Endothelial cell of hepatic sinusoid (primary cell): ENCODE data around the gene SLC10A7.

Experiments used
- in situ Hi-C: cut with HindIII; loops from 2 replicates; pipeline ENCODE4 v1.10.0; 2017; ENCODE audit warnings: low sequenced_read_pairs

The SLC10A7 gene

DNA sequence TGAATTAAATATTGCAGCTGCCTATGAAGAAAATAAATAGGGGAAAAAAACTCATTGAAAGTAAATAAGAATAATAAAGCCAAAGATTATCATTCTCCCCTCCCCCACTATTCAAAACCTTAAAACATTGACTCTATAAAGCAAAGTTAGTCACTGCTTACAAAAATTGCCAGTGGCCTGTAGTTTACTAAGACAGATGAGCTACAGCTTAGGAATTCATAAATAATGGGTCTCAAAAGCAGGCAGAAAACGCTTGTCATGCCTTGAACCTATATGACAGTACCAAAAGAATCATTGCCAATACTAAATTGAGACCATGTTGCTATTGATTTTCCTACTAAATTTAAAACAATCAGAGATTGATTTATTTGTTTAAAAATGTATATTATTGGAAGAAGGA lies 78.9 kb downstream of the SLC10A7 start:
- in situ Hi-C loops = no loop called here

DNA sequence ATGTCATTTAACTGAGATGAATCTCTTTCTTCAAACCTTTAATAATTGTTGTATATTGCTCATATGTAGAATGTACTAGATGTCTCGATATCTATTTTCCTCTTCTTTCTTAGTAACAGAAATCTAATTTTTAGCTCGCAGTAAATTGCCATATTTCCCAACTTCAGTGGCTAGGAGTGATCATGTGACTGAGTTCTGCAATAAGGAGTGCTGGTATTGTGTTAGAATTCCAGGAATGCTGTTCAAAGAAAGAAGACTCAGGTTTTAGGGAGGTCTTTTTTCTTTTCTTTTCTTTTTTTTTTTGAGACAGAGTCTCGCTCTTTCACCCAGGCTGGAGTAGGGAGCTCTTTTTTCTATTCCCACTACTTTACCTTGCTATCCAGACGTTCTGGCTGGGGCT lies 81.7 kb downstream of the SLC10A7 start:
- in situ Hi-C loops = no loop called here

DNA sequence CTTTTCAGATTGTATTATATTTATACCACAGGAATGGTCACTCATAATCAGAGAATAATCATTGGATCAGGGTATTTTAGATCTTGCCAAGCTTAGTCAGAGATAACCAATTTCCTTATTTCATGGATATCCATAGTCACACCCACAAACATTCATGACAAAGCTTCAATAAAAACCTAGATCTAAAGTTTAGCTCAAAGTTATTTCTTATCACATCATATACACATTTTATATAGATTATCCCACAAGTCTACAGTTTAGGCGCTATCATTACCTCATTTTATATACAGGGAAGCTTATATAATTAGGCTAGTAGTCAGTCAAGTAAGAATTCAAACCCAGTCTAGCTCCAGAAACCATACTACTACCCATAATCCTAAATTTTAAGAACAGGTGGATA lies 82.3 kb downstream of the SLC10A7 start:
- in situ Hi-C loops = no loop called here

DNA sequence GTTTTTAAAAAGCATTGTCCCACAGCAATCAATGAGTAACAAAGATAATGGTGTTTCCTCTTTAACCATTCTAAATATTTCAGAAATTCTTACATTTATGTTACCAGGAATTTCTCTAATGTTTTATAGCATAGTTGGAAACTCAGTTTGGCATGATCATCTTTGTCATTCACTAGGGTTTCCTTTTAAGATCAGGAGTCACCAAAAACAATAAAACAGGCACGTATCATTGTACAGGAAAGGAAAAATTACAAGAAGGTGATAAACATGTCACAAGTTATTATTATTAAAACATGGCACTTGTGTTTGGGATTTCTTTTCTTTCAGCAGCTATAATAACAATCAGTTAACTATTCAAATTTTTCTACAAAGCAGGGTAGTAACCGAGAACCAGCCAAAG lies 84.0 kb downstream of the SLC10A7 start:
- in situ Hi-C loops = no loop called here

DNA sequence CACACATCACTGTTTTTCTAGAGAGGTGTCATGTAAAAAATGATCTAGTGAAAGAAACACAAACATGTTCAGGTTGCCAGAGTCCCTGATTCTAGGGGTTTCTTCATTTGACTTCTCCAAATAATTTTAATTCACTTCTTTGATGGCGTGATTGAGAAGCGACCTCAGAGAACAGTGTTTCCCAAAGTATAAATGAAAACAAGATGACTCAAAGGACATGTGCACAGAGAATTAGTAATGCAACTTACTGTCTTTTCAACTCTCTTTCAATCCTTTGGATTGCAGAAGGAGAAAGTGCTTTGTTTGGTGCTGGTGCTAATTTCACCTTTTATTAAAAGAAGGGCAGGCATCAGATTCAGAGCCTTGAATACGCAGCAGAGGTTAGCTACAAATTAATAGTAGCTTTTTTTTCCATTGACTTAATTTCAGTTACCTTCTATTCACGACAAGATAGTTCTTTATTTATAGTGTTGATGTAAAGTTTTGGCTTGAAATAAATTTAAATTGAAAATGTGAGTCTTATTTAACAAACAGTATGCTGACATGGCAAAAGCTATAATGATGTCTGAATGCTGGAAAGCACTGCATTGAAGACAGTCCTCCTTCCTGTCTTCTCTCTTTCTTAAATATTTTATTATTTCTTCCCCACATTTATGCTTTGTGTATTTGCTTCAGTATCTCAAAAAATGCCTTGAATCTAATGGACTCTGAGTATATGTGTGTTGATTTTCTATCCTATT lies 85.1 kb downstream of the SLC10A7 start:
- in situ Hi-C loops = no loop called here

DNA sequence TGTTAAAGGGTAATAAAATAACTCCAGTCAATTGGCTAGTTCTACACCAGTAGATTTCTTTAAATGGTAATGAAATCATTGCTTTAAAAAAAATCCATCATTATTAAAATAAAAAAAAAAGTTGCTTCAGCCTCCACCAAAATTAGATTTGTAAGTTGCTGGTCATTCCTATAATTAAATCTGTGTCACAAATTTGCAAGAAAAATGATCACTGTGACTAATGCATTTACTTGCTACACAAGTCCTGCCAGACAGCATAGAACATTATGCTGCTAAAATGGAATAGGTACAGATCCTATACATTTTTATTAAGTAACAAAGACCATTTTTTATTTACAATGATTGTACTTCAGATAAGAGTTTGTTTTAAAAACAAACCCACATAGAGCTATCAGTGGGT lies 85.8 kb downstream of the SLC10A7 start:
- in situ Hi-C loops = no loop called here

DNA sequence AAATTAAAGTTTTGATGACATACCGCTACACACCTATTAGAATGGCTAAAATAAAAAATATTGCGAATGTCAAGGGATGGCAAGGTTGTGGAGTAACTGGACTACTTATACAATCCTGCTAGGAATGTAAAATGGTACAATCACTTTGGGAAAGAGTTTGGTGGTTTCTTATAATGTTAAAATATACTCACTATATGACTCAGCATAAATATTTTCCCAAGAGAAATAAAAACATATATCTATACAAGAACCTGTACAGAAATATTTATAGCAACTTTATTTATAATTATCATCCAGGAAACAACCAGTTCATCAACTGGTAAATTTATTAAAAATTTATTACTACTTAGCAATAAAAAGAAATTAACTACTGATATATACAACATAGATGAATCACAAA lies 89.7 kb downstream of the SLC10A7 start:
- in situ Hi-C loops = no loop called here

DNA sequence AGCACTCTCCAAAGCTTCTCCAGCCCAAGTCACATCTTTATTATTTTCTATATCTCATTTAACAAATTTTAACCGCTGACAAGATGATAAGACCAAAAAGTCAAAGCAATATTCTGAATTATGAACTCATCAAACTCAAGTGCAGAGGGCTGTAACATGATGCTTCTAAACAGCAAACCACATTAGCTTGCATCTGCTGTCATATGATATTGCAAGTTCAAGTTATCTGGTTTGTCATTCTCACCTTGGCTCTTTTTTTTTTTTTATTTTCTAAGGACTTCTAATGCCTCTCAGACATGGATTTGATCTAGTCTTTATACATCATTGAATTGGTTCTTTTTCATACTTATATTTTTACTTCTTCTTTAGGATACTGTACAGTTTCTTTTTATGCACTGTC lies 93.4 kb downstream of the SLC10A7 start:
- in situ Hi-C loops = no loop called here

DNA sequence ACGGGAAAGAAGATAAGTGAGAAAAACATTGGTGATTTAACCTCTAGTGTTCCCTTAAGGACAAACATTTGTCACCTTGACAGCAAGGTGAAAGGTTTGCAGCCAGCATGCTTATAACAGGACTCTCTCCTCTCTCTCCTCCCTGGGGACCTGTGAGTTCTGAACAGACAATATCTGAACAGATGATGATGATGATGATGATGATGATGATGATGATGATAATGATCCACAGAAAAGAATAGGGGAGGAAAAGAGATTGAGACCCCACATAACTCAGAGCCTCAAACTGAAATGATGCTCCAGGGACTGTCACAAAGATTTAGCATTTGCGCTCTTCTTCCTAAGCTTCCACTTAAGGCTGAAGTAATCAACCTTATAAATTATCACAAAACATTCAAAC lies 103.9 kb downstream of the SLC10A7 start:
- in situ Hi-C loops = no loop called here

DNA sequence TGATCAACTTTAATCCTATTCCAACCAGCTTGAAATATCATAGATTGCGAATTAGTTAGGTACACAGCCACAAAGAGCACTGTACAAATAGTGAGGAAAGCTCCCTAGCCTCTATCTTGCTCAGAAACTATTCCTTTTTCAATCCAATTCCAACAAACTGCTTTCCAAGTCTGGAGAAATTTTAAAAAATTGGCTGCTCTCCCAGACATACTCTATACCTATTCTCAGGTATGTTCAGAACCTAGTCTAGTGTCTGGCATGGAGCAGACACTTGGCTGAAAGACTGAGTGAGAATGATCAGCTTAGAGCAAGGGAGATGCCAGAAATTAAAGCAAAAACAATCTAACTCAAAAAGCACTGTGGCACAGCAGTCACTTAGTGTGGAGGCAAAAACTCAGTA lies 105.9 kb downstream of the SLC10A7 start:
- in situ Hi-C loops = no loop called here

DNA sequence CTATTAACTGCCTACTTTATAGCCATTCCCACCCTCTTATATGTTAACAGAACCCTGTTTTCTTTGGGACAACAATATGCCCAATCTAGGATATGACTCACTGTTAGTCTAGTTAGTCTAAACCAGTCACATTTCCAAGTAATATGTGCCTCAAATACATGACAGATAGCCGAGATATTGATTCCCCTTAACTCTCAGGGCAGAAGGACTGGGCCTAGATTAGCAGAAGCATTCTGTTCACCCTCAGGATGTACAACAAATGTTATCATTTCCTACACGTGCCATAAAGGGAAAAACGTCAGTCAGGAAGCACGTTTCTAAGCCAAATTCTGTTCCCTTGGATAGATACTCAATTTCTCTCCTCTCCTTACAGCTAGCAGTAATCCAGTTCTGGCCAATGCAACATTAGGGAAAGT lies 114.1 kb downstream of the SLC10A7 start:
- in situ Hi-C loops = no loop called here

DNA sequence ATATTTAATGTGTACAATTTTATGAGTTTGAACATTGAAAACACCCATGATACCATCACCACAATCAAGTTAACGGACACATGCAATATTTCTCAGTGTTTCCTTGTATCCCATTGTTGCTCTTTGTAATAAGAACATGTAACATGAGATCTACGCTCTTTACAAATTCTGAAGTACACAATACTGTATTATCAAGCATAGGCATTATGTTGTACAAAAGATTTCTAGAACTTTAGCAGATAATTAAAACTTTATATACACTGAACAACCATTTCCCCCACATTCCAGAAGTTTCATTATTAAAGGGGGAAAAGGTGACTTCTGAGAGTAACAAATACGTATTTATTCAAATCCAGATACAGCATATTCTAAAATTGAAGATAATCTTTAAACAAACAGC lies 114.5 kb downstream of the SLC10A7 start:
- in situ Hi-C loops = no loop called here

DNA sequence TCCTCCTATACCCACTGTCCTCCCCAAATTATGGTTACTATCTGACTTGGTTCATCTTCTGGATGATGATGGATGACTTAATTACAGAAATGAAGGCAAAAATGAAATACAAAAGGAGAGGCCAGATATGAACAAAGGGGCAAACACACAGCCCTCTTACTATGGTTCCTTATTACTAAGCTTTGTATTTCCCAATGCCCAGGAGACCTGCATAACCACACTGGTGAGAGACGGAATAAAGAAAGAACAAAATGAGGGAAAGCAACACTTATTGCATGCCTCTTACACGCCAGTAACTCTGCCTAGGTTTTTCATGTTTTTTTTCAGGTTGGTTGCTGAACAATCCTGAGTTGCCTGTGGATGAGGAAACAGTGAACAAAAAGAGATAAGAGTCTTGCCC lies 120.5 kb downstream of the SLC10A7 start:
- in situ Hi-C loops = no loop called here

DNA sequence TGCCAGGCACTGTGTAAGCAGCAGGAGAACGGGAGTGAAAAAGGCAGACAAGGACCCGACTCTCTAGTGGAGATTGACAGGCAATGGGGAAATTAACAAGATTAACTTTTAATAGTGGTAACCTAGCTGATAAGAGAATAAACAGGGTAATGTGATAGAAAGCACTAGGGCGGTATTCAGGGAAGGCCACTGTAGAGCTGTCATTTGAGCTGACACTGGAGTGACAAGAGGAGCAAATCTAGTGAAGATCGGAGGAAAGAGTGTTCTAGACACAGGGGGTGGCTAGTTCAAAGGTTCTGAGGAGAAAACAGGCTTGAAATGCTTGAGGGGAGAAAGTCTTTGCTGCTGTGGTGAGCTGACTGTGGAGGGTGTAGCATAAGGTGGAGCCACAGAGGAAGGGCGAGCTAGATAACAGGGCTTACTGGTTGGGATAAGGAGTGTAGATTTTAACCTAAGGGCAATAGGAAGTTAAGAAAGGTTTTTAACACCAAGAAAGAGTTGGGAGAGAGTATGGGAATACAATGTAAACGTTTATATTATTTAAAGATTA lies 122.8 kb downstream of the SLC10A7 start:
- in situ Hi-C loops = no loop called here

DNA sequence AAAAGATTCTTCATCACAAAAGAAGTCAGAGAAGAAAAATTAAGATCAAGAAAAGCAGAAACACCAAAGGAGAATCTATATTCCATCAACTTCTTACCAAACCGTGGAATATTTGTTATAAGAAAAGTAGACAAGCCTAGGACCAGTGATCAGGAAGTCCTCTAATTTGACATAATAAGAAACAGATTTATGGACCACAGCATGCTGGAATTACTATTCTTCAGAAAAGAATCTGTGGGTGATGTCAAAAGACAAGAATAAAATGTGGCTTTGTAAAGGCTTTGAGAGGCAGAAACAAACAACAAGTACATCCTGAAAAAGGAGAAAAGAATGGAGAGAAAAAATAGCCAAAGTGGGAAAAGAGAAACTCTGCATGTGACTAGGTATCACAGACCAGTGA lies 123.3 kb downstream of the SLC10A7 start:
- in situ Hi-C loops = no loop called here

DNA sequence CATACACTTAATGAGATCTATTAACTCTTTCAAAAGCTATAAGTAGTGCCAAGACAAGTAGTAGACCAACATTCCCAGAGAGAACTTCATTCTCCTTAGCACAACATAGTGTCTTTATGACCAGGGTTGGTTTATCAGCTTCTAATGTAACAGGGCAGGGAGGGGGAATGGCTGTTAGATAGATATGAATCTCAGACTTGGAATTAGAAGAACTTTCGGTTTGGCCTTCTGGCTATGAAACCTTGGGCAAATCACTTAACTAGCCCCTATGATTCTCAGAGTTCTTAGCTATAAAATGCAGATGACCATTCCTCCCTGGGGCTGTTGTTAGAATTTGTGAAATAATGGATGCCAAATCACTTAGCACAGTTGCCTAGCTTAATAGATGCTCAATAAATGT lies 132.2 kb downstream of the SLC10A7 start:
- in situ Hi-C loops = no loop called here

DNA sequence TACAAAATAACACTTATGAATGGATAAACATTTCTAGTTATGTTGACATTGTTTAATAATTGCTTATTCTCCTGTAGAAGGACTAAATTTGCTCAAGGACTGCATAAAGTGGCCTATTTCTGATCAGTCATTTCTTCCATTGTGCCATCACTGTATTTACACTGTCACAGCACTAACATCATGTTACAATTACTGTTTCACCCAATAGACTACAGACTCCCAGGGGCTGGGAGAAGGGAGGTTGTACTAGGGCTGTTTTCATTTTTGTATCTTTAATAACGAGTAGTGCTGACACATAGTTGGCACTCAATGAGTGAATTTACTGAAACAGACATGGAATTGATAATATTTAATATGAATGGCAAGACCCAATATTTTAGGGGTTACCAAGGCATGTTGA lies 139.5 kb downstream of the SLC10A7 start:
- in situ Hi-C loops = no loop called here

DNA sequence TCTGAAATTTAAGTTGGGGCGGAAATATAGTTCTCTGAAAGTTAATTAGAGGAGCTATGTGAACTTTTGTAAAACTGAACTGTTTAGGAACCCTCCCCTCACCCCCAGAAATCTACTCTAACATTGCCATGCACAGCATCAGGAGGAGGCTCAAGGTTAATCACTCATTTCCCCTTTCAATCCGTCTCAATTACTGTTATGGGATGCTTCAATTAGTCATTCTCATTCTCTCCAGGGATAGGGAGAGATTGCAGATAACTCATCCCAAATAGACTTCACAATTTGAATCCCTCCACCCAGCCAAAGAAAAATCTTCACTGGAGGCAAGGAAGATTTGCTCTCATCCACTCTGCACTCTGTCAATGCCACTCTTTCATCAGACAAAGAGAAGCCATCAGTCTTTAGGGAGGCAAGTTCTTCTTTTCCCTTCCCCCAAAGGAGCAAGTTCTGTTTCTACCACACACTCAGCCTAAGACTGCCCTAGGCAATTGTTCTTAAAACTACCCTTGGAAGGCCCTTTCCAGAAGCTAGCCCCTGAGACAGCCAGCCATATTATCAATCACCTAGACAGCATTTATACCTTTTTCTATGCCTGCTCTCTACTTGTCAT lies 140.4 kb downstream of the SLC10A7 start:
- in situ Hi-C loops = no loop called here

DNA sequence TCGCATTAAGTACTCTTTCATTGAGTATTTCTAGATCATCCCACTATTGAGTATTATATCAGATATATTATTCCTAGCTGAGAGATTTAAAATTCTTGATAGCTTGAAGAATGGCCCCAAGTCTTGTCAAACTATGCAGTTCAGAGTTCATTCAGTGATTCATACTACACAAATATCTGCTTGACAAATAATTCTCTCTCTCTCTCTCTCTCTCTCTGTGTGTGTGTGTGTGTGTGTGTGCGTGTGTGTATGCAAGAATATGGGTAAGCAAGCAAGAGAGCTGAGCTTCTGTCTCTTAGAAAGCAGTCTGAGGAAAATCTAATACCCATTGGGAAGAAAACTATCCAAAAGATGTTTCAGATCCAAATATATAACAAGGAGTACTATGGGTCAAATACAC lies 142.0 kb downstream of the SLC10A7 start:
- in situ Hi-C loops = no loop called here

DNA sequence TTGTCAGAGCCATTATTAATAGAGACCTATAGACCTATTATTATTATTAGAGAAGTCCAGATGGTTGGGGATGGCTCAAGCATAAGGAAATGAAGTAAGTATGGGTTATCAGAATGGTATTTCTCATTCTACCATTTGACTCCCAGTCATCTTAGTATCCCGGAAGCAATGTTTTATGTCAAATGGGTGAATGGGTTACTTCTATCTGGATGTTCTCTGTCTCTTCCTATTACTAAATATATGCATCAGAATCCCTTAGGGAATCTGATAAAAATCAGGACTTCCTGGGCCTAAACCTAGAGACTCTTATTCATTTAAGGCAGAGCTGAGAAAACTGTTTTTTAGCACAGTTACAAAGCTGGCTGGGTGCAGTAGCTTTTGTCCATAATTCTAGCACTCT lies 149.9 kb downstream of the SLC10A7 start:
- in situ Hi-C loops = no loop called here

DNA sequence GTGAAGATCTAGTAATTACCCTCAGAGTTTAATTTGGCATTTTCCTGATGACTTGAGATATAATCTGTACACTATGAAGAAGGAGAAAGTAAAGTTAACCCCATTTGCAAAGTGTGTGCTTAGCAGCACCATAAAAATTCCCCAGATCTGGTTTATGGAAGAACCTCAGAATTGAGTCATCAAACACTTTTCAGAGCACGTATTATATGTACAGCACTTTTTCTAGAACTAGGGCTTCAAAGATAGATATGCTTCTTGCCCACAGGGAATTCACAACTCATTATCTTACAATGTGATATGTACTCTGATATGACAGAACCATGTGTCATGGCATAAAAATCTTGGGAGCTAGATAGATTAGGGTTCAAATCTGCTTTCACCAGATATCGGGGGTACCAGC lies 150.9 kb downstream of the SLC10A7 start:
- in situ Hi-C loops = no loop called here

DNA sequence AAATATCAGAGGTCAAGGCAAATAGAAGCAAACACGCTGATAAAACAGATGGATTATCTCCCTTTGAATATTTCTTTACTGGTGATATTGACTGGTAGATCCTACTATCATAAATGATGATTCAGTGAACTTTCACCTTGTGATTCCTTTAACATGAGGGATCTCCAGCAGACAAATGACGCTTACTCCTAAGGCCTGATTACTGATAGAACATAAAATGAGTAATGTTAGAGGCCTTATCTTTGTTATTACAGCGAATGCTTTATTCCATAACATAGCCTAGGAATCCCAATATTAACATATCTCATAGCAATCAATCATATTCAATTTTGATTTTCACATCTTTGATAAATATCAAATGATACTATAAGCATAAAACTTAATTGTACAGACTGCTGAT lies 152.3 kb downstream of the SLC10A7 start:
- in situ Hi-C loops = no loop called here

DNA sequence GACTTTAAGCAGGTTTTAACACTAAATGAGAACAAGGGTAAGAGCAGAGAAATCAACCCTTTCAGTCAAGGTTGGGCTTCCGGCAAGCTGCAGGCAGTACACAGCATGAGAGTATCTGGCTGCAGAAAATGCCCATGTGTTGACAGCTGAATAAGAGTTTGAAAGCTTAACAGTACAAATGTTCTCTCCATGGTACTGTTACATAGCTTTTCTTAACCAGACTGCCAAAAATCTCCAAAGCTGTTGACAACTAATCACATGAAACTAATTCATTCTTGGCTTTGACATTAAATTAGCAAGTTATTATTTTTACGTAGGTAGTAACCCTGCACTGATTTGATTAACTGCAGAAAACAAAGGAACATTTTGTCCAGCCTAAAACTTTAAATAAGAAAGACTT lies 153.5 kb downstream of the SLC10A7 start:
- in situ Hi-C loops = no loop called here
